NCI-H345 (cell line): ENCODE measurements around the gene ARHGEF10L.

Experiments used
- DNase-seq: peaks from one replicate; lab custom pipeline; 2025; lab: John Stamatoyannopoulos, UW

The ARHGEF10L gene

GRCh38 chr1:17655169-17655568, 115.7 kb downstream of the ARHGEF10L start:
- no peak for DNase-seq

GRCh38 chr1:17655922-17656321, 116.4 kb downstream of the ARHGEF10L start:
- no peak for DNase-seq

- DNase-seq: no peak
Measured at GRCh38 chr1:17657436-17657835, 117.9 kb downstream of the ARHGEF10L start.

- no peak for DNase-seq
Measured at GRCh38 chr1:17658837-17659236, 119.3 kb downstream of the ARHGEF10L start.

- peak; percentile 54 for DNase-seq
Measured at GRCh38 chr1:17661546-17662157, 122.2 kb downstream of the ARHGEF10L start.

- no peak for DNase-seq
Measured at GRCh38 chr1:17662296-17662695, 122.8 kb downstream of the ARHGEF10L start.

GRCh38 chr1:17662786-17663185, 123.3 kb downstream of the ARHGEF10L start:
- DNase-seq: no peak

- DNase-seq: no peak
Measured at GRCh38 chr1:17663646-17664045, 124.1 kb downstream of the ARHGEF10L start.

- no peak for DNase-seq
Measured at GRCh38 chr1:17664322-17664721, 124.8 kb downstream of the ARHGEF10L start.

GRCh38 chr1:17665054-17665453, 125.6 kb downstream of the ARHGEF10L start:
- DNase-seq: no peak

- DNase-seq: peak; percentile 61
Measured at GRCh38 chr1:17665950-17666720, 126.6 kb downstream of the ARHGEF10L start.

GRCh38 chr1:17667641-17668040, 128.1 kb downstream of the ARHGEF10L start:
- DNase-seq: peak; percentile 33

- DNase-seq: no peak
Measured at GRCh38 chr1:17668195-17668594, 128.7 kb downstream of the ARHGEF10L start.

GRCh38 chr1:17668624-17669175, 129.2 kb downstream of the ARHGEF10L start:
- DNase-seq: no peak

- no peak for DNase-seq
Measured at GRCh38 chr1:17669305-17669704, 129.8 kb downstream of the ARHGEF10L start.

GRCh38 chr1:17669866-17670451, 130.5 kb downstream of the ARHGEF10L start:
- DNase-seq: no peak

- DNase-seq: no peak
Measured at GRCh38 chr1:17670587-17671313, 131.3 kb downstream of the ARHGEF10L start.

- no peak for DNase-seq
Measured at GRCh38 chr1:17671314-17671705, 131.8 kb downstream of the ARHGEF10L start.

GRCh38 chr1:17671741-17672140, 132.2 kb downstream of the ARHGEF10L start:
- DNase-seq: peak; percentile 40

GRCh38 chr1:17672226-17672625, 132.7 kb downstream of the ARHGEF10L start:
- DNase-seq: no peak

GRCh38 chr1:17673329-17674072, 134.0 kb downstream of the ARHGEF10L start:
- DNase-seq: no peak
